NCI-H748 (cell line): ENCODE results near the gene PLSCR1.

Source experiments
- DNase-seq: peaks from one replicate; lab custom pipeline; 2025; ENCODE audit not compliant: unreplicated experiment; lab: John Stamatoyannopoulos, UW

Gene PLSCR1

DNA sequence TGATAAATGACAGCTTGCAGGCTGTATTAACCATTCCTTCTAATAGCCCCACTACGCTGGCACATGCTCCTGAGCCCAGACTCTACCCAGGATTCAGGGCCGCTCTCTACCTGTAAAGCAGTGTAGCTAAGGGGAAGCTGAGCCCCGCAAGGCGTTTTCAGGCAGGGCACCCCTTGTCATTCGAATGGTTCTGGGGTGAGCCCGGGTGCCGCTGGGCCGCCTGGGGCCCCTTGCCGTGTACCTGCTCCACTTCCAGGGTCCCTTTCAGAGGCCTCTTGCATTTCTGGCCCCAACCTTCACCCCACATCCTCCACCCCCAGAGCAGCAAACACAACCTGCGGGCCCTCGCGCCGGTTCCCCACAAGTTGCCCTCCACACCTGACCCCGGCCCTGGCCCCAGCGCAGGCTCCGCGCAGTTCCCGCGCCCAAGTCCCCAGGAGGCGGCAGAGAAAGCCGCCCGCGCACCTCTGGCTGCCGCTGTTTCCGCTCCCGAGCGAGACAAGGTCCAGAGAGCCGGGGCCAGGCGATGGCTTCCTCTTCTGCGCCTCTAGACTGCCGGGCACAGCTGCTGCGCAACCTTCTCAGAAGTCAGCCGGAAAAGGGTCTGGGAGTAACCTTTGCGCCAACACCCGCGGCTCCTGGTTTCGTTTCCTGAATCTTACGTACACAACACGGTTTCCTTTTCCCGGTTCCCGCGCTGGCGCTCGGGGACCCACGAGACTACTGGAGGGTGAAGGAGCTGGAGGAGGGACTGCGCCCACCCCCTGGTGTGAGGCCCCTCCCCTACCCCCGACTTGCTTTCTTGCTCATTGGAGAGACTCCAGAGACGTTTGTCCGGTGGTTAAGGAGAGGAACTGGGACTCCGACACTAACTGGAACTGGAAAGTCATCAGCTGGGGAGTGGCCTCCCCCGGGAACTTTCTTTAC, at the start of gene PLSCR1:
TSS of gene PLSCR1 (minus strand) at position 606 of the 927 bp plus-strand sequence. CDS start 8,055 bp downstream, outside the sequence.
- DNase-seq: peak; percentile 83

DNA sequence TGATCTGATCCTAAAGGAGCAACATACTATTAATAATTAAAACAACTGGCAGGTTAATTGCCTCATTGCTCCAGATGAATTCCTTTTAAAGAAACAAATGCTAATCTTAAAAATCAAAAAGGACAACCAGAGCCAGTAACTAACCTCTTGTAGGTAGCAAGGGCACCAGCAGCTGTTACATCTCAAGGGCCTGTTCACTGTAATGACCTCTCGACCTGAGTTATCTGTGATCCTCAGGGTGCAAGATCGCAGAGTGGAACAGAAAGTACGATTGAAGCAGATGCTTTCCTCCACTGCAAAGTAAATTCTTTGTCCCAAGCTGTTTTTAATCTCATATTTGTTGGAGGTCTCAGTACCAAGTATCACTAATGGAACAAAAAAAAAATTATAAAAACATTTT, 49.4 kb upstream of the PLSCR1 start:
- no peak for DNase-seq

GRCh38 chr3:146590521-146590920, 46.1 kb upstream of the PLSCR1 start:
- no peak for DNase-seq

DNA sequence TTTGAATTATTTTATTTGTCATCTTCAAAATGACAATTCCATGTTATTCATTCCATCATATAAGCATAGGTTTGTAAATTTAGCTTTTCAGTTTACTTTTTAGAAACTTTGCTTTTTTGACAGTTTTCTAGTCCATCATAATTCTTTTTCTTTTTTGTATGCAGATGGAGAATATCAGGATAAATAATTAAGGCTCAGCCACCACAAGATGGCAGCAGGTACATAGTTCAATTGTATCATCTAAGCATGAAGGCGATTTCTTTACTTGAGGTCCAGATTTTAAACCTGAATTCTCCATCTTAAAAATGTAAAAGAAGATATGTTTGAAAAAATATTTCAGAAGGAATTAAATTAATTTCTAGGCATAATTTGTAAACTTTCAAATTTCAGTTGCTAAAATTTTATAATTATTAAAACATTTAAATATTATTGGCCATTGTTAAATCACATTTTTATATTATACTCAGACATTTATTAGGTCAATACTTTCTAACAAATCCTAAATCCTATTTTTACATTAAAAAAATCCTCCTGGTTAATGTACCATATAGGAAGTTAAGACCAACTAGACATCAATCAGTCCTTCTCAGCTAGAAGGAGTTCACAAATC, 45.6 kb upstream of the PLSCR1 start:
- peak; percentile 50 for DNase-seq

GRCh38 chr3:146585156-146585555, 40.7 kb upstream of the PLSCR1 start:
- DNase-seq: no peak

DNA sequence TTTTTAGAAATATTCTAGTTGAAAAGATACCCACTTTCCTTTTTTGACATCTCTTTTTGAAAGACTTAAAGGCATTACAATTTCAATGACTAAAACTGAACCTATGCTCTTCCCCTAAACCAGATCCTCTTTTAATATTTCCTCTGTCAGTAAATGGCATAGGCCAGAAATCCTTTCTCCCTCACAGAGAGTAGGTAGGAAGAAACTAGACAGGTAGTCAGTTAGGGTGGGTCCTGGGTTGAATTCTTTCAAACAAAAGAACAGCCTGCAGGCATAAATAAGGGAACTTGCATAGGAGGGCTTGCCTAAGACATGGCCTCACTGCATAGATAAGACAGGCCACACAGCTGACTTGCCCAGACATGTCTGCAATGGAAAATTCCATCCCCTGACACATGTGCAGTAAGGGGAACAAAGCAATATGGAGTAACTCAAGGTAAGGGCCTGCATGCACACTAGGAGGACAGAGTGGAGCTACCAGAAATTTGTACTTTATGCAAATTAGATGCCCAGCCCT, 37.6 kb upstream of the PLSCR1 start:
- no peak for DNase-seq

- DNase-seq: peak; percentile 39
Measured at GRCh38 chr3:146581080-146581601, 36.7 kb upstream of the PLSCR1 start.

- peak; percentile 52 for DNase-seq
Measured at GRCh38 chr3:146577662-146578061, 33.3 kb upstream of the PLSCR1 start.

GRCh38 chr3:146575636-146576035, 31.2 kb upstream of the PLSCR1 start:
- no peak for DNase-seq

- no peak for DNase-seq
Measured at GRCh38 chr3:146574173-146574572, 29.8 kb upstream of the PLSCR1 start.

GRCh38 chr3:146569314-146569713, 24.9 kb upstream of the PLSCR1 start:
- DNase-seq: no peak

GRCh38 chr3:146566138-146566537, 21.7 kb upstream of the PLSCR1 start:
- DNase-seq: peak; percentile 30

DNA sequence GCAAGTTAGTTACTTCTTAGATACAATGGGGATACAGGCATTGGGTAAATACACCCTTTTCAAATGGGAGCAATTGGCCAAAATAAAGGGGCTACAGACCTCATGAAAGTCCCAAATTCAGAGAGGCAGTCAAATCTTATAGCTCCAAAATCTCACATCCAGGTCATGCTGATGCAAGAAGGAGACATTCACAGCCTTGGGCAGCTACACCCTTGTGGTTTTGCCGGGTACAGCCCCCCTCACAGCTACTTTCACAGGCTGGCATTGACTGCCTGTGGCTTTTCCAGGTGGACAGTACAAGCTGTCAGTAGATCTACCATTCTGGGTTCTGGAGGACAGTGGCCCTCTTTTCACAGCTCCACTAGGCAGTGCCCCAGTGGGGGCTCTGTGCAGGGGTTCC, 17.5 kb upstream of the PLSCR1 start:
- DNase-seq: no peak

- no peak for DNase-seq
Measured at GRCh38 chr3:146561463-146561862, 17.1 kb upstream of the PLSCR1 start.

- no peak for DNase-seq
Measured at GRCh38 chr3:146560678-146561077, 16.3 kb upstream of the PLSCR1 start.

- no peak for DNase-seq
Measured at GRCh38 chr3:146559388-146559787, 15.0 kb upstream of the PLSCR1 start.

DNA sequence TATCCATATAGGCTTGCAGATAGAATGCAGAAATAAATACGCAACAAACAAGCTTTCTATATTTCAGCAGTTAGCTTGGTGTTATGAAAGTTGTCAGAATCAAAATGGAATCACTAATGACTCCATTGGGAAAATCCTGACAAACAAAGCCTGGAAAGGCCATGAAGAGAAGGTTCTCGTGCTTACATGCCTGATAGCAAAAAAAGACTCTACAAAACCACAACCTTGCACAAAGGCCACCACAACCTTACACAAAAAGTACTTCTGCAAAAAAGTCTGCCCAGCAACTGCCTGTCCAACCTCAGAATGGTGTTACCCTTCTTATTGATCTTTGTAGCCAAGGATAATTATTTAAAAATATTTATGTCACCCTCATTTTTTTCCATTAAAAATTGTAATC, 14.4 kb upstream of the PLSCR1 start:
- no peak for DNase-seq

GRCh38 chr3:146557745-146558144, 13.3 kb upstream of the PLSCR1 start:
- DNase-seq: no peak

DNA sequence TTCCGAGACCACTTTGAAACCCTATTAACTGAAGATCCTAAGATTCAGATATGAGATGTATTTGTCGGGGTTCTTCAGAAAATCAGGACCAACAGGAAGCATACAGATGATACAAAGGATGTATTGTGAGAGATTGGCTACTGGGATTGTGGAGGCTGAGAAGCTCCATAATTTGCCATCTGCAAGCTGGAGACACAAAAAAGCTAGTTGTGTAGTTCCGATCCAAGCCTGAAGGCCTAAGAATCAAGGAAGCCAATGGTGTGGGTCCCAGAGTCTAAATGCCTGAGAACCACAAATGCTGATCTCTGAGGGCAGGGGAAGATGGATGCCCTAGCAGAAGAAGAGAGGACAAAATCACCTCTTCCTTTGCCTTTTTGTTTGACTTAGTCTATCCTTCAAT, 10.9 kb upstream of the PLSCR1 start:
- no peak for DNase-seq

DNA sequence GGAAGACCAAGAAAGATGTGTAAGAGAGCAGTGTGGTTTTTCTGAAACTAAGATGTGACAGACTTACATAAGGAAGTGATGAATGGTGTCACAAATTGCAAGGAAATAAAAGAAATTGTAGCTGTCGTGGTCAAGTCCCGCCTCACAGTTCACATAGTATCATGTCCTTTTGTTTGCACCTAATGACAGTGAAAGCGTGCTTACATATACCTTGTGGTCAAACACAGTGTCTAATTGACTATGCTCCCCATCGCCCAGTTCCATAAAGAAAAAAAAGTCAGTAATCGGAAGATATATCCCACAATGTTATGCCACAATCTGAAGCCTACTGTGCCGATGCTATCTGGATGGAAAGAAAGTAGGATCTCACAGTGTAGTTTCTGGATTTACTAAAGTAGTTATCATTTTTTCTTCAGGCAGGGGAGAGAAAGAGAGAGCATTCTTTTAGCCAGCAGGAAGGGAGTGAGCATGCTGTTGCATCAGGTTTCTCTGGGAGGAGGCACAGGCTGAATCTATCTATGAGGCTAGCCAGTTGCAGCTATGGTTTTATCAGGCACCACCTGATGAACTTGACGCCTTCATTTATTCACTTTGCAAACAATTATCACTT, 9.8 kb upstream of the PLSCR1 start:
- no peak for DNase-seq

DNA sequence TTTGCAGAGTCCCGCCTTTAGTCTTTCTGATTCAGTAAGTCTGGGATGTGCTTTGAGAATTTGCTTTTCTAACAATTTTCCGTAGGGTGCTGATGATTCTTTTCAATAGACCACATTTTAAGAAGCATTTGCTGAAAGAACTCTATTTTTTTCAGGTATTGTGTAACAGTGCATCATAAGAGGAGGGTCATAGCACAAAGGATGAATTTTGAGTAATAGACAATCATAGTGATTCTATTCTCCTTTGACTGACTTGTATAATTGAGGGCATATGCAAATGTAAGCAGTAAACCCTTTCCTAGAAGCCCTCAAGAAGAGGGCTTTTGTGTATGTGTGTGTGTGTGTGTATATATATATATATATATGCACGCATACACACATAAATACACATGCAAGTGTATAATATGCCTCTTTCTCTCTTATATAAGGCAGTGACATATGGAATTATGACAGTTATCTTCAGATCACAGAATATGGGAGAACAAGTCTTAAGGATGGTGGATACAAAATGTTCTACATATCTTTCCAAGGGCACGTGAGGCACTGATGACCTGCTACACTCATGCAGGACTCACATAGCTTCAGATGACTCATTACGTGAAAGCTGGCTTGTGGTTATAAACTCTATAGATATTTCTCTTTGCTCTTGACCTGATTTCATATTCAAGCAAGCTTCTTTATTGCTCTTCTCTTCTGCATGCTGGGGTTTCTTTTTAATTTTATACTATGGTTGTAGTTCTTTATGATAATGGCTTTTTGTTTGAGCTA, 6.5 kb upstream of the PLSCR1 start:
- DNase-seq: no peak
